ENCODE measurements around the gene FOSL2.

The FOSL2 gene

GRCh38 chr2:28431741-28432140 is 39.1 kb downstream of the FOSL2 start:
- Histone ChIP-seq H3K36me3 (ENCODE audit: insufficient read depth, low read length) (no peaks in the 10 kb centered on the region), H3K4me2 (ENCODE audit: low read depth, low read length, poor library complexity, severe bottlenecking) (no peak overlapping the region), H3K9me2 (replicated peaks; ENCODE audit: low read depth, low read length) (no peaks in the 10 kb centered on the region), H3K4me1 (ENCODE audit: insufficient read depth, low read length, poor library complexity, severe bottlenecking) (peaks cover 24% of the 10 kb centered on the region), H3K27me3 (ENCODE audit: insufficient read depth, low read length, poor library complexity, severe bottlenecking) (no peaks in the 10 kb centered on the region), H3K9ac (ENCODE audit: low read depth, low read length, poor library complexity, severe bottlenecking) (no peak overlapping the region), H3K9me3 (ENCODE audit: insufficient read depth, low read depth, low read length) (peaks cover 4% of the 10 kb centered on the region; the same call in 1 of the 2 replicates), H3K79me2 (ENCODE audit: insufficient read depth, low read length) (no peaks in the 10 kb centered on the region), H4K20me1 (ENCODE audit: insufficient read depth, low read length, poor library complexity, severe bottlenecking) (no peaks in the 10 kb centered on the region), H3F3A (ENCODE audit: low read depth) (no peaks in the 10 kb centered on the region), H2AFZ (ENCODE audit: low read length) (no peak overlapping the region), H3K4me3 (ENCODE audit: low read length, poor library complexity, severe bottlenecking) (no peak overlapping the region)
- TF ChIP-seq EZH2phosphoT487 (IDR thresholded peaks at IDR 0.05; ENCODE audit: borderline replicate concordance) (no peak), CTCF (conservative IDR thresholded peaks at IDR 0.05; ENCODE audit: low read length) (no peak)

GRCh38 chr2:28432362-28432761 is 39.7 kb downstream of the FOSL2 start:
- Histone ChIP-seq H3K27me3 (ENCODE audit: insufficient read depth, low read length, poor library complexity, severe bottlenecking) (no peaks in the 10 kb centered on the region), H3K79me2 (ENCODE audit: insufficient read depth, low read length) (no peaks in the 10 kb centered on the region), H3K4me3 (ENCODE audit: low read length, poor library complexity, severe bottlenecking) (no peak overlapping the region), H3K36me3 (ENCODE audit: insufficient read depth, low read length) (no peaks in the 10 kb centered on the region), H2AFZ (ENCODE audit: low read length) (no peak overlapping the region), H3K4me2 (ENCODE audit: low read depth, low read length, poor library complexity, severe bottlenecking) (no peak overlapping the region), H3F3A (ENCODE audit: low read depth) (no peaks in the 10 kb centered on the region), H3K4me1 (ENCODE audit: insufficient read depth, low read length, poor library complexity, severe bottlenecking) (peaks cover 24% of the 10 kb centered on the region), H3K9me3 (ENCODE audit: insufficient read depth, low read depth, low read length) (peaks cover 4% of the 10 kb centered on the region; the same call in 1 of the 2 replicates), H3K9me2 (replicated peaks; ENCODE audit: low read depth, low read length) (no peaks in the 10 kb centered on the region), H3K9ac (ENCODE audit: low read depth, low read length, poor library complexity, severe bottlenecking) (no peak overlapping the region), H4K20me1 (ENCODE audit: insufficient read depth, low read length, poor library complexity, severe bottlenecking) (no peaks in the 10 kb centered on the region)
- no peak for TF ChIP-seq EZH2phosphoT487 (IDR thresholded peaks at IDR 0.05; ENCODE audit: borderline replicate concordance)

GRCh38 chr2:28433215-28433614 is 40.6 kb downstream of the FOSL2 start:
- Histone ChIP-seq H3K36me3 (ENCODE audit: insufficient read depth, low read length) (no peaks in the 10 kb centered on the region), H3K9me3 (ENCODE audit: insufficient read depth, low read depth, low read length) (peaks cover 4% of the 10 kb centered on the region; the same call in 1 of the 2 replicates), H3K27me3 (ENCODE audit: insufficient read depth, low read length, poor library complexity, severe bottlenecking) (no peaks in the 10 kb centered on the region), H3K79me2 (ENCODE audit: insufficient read depth, low read length) (no peaks in the 10 kb centered on the region), H3K9me2 (replicated peaks; ENCODE audit: low read depth, low read length) (no peaks in the 10 kb centered on the region), H3K4me3 (ENCODE audit: low read length, poor library complexity, severe bottlenecking) (no peak overlapping the region), H3F3A (ENCODE audit: low read depth) (no peaks in the 10 kb centered on the region), H4K20me1 (ENCODE audit: insufficient read depth, low read length, poor library complexity, severe bottlenecking) (no peaks in the 10 kb centered on the region), H3K9ac (ENCODE audit: low read depth, low read length, poor library complexity, severe bottlenecking) (no peak overlapping the region), H3K4me2 (ENCODE audit: low read depth, low read length, poor library complexity, severe bottlenecking) (no peak overlapping the region), H3K4me1 (ENCODE audit: insufficient read depth, low read length, poor library complexity, severe bottlenecking) (peaks cover 27% of the 10 kb centered on the region), H2AFZ (ENCODE audit: low read length) (no peak overlapping the region)
- TF ChIP-seq EZH2phosphoT487 (IDR thresholded peaks at IDR 0.05; ENCODE audit: borderline replicate concordance) (no peak), CTCF (conservative IDR thresholded peaks at IDR 0.05; ENCODE audit: low read length) (no peak)

- Histone ChIP-seq H3K27me3 (ENCODE audit: insufficient read depth, low read length, poor library complexity, severe bottlenecking) (no peaks in the 10 kb centered on the region), H3K4me2 (ENCODE audit: low read depth, low read length, poor library complexity, severe bottlenecking) (no peak overlapping the region), H3K79me2 (ENCODE audit: insufficient read depth, low read length) (no peaks in the 10 kb centered on the region), H3K36me3 (ENCODE audit: insufficient read depth, low read length) (no peaks in the 10 kb centered on the region), H3F3A (ENCODE audit: low read depth) (no peaks in the 10 kb centered on the region), H3K4me3 (ENCODE audit: low read length, poor library complexity, severe bottlenecking) (no peak overlapping the region), H3K9me2 (replicated peaks; ENCODE audit: low read depth, low read length) (no peaks in the 10 kb centered on the region), H3K9me3 (ENCODE audit: insufficient read depth, low read depth, low read length) (peaks cover 4% of the 10 kb centered on the region; the same call in 1 of the 2 replicates), H2AFZ (ENCODE audit: low read length) (no peak overlapping the region), H3K9ac (ENCODE audit: low read depth, low read length, poor library complexity, severe bottlenecking) (no peak overlapping the region), H3K4me1 (ENCODE audit: insufficient read depth, low read length, poor library complexity, severe bottlenecking) (peaks cover 30% of the 10 kb centered on the region), H4K20me1 (ENCODE audit: insufficient read depth, low read length, poor library complexity, severe bottlenecking) (no peaks in the 10 kb centered on the region)
- TF ChIP-seq CTCF (conservative IDR thresholded peaks at IDR 0.05; ENCODE audit: low read length) (no peak), EZH2phosphoT487 (IDR thresholded peaks at IDR 0.05; ENCODE audit: borderline replicate concordance) (no peak)
Observed at GRCh38 chr2:28433935-28434599, 41.4 kb downstream of the FOSL2 start.

All from Loucy (cell line).